UCSD-AML1 (cell line): Measurements from ENCODE around the gene CCDC74A.
"Not testable (repeated sequence)": the region's sequence is repeated elsewhere in the genome, so short reads cannot be mapped to it uniquely, and the experiment has no call there.

Experiments
- DNase-seq: peaks from one replicate; lab custom pipeline; 2025; ENCODE audit not compliant: unreplicated experiment; lab: John Stamatoyannopoulos, UW

The CCDC74A gene

DNA sequence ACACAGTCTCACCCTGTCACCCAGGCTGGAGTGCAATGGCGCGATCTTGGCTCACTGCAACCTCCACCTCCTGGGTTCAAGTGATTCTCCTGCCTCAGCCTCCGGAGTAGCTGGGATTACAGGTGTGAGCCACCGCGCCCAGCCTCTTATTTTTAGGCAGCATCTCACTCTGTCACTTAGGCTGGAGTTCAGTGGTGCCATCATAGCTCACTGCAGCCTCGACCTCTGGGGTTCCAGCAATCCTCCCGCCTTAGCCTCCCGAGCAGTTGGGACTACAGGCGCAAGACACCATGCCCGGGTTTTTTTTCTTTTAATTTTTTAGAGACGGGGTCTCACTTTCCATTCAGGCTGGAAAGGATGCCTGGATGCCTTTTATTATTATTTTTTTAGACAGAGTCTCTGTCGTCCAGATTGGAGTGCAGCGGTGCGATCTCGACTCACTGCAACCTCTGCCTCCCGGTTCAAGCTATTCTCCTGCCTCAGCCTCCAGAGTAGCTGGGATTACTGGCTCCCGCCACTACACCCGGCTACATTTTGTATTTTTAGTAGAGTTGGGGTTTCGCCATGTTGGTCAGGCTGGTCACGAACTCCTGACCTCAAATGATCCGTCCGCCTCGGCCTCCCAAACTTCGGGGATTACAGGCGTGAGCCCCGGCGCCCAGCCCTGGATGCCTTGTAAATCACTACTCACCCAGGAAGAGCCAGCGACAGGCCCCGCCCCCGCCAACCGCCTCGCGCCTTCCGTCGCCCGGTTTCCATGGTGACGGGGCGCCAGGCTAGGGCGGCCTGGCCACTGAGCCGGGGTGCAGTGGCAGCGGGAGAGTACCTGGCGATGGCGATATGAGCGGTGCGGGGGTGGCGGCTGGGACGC, at the start of gene CCDC74A:
CCDC74A (plus strand) TSS at position 758 of the 871 bp plus-strand sequence; CDS start at position 841, 83 bp downstream.
- DNase-seq: peak; percentile 26

- DNase-seq: not testable (repeated sequence)
Observed at GRCh38 chr2:131478074-131478849, 49.4 kb upstream of the CCDC74A start.

GRCh38 chr2:131478850-131479461, 48.7 kb upstream of the CCDC74A start:
- DNase-seq: not testable (repeated sequence)

- not testable (repeated sequence) for DNase-seq
Observed at GRCh38 chr2:131480351-131480750, 47.3 kb upstream of the CCDC74A start.

DNA sequence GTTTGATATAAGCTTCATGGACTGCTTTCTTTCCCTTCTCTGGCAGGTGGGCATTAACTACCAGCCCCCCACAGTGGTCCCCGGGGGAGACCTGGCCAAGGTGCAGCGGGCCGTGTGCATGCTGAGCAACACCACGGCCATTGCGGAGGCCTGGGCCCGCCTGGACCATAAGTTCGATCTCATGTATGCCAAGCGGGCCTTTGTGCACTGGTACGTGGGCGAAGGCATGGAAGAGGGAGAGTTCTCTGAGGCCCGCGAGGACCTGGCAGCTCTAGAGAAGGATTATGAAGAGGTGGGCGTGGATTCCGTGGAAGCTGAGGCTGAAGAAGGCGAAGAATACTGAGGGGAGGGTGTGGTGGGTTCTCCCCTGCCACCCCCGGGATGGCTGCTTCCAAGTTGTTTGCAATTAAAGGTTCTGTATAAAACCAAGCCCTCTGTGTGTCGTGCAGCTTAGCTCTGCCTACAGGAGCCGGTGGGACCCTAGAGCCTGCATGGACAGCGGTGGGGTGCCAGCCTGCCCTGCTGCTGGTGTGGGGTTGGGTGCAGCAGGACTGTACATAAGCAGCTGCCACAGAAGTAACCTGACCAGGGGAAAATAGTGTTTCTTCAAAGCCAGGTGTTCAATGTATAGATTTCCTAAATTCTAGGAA, 45.1 kb upstream of the CCDC74A start:
- DNase-seq: not testable (repeated sequence)

GRCh38 chr2:131483981-131484820, 43.5 kb upstream of the CCDC74A start:
- DNase-seq: not testable (repeated sequence)

DNA sequence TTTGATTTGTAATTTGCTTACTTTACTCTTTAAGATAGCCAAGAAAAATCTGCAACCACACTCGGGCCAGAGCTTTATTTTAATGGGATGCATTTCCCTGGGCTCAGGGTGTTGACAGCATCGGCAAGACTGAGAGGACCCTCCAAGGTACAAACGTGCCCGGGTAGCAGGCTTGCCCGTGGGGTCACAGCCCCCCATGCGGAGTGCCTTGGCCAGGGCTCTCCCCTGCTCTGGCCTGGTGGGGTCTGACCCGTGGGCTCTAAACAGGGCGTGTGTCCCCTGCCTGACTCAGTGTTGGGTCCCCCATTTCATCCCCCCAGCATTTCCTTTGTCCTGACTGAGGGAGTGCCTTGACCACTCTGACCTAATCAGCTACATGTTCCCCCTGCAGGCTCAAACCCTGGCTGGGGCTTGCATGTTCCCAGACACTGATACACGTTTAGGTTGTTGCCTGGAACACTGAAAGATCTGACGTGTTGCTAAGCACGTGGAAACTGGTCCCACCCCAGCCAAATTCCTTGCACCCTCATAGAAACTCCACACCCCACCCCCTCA, 42.7 kb upstream of the CCDC74A start:
- DNase-seq: not testable (repeated sequence)

GRCh38 chr2:131486201-131486902, 41.3 kb upstream of the CCDC74A start:
- DNase-seq: not testable (repeated sequence)

- no peak for DNase-seq
Observed at GRCh38 chr2:131488306-131489205, 39.1 kb upstream of the CCDC74A start.

- DNase-seq: peak; percentile 29
Observed at GRCh38 chr2:131490616-131491468, 36.8 kb upstream of the CCDC74A start.

- not testable (repeated sequence) for DNase-seq
Observed at GRCh38 chr2:131491469-131491836, 36.2 kb upstream of the CCDC74A start.

GRCh38 chr2:131492015-131492417, 35.7 kb upstream of the CCDC74A start, which contains the start of gene MZT2A:
TSS of gene MZT2A (minus strand) at chr2:131492397. CDS start at chr2:131492376, 21 bp downstream.
- DNase-seq: not testable (repeated sequence)

DNA sequence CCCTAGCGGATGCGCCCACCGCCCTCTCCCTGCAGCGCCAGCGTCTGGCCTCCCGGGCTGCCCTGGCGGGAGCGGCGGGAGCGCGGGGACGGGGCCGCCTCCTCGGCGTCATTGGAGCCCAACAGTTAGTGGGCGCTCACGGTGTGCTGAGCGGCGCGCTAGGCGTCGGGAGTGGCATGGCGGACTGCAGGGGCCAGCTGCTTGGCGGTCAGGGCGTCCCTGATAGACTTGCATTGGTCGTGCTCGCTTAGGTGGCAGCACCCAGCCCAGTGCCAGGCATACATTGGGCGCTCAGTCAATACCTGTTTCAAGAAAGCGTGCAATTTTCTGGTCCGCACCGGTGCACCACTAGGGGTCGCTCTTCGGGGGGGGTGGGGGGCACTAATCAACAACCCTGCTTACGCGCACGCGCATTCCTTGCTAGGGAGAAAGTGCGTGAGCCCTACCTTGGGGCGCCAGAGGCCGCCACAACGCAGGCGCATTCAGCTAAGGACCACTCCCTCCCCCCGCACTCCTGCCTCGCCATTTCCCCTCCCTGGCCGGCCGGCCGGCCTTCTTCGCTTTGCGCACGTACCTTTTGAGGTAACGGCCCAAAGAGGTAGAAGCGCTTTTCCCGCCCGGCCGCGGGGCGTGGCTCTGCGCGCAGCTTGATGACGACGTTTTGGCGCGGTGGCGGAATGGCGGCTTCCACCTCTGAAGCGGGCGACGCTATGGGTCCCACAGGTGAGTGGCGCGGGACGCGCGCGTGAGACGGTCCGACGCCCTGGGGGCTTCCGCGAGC, 35.1 kb upstream of the CCDC74A start:
- DNase-seq: peak; percentile 93

DNA sequence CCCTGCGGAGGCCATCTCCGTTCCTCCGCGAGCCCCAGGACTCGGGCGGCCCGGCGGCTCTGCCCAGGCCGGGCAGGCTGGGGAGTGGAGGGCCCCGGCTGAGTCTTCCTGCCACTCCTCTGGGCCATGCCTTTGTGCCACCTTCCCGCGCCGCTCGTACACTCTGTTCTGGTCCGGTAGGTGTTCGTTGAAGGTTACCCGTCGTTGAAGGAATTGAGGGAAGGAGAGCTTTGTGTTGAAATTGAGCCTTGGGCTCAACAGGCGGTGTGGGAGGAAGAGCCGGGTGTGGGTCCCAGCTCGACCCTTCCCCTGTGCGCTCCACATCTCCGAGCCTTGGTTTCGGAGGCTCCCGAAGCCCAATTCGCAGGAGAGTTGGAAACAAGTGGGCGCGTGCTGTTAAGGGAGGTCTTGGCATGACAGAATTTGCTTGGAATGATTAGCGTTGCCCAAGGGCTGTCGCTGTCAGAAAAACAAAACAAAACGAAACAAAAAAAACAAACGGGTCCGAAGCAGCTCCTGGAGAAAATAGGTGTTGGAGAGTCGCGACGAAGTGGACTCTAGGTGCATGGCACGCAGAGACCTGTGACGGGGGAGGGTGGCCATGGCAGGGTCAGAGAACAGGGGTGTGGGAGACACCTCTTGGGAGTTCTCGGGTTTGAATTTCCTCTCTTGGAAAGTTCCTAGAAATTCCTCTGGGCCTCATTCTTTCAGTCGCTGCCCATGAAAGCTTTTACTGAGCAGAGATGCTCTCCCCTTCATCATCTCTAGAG, 34.3 kb upstream of the CCDC74A start:
- no peak for DNase-seq

DNA sequence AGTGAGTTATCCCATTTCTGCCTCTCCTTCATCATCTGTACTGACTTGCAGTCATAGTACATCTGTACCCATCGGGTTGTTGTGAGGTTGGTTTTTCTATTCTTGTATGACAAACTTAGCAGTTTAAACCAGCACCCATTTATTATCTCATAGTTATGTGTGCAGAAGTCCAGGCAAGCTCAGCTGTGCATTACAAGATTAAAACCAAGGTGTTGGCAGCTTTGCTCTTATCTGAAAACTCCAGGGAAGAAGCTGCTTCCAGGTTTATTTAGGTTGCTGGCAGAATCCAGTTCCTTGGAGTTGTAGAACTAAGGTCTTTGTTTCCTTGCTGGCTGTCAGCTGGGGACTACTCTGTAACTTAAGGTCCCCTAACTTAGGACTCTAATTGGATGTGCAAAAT, 32.2 kb upstream of the CCDC74A start:
- DNase-seq: not testable (repeated sequence)
